Fibroblast of lung (primary cell): ENCODE data around the gene OR7G3. TPM values are rescaled to one million over a fixed set of nuclear protein-coding genes. Genes with fewer than 3 reads are reported as not detected.

Experiments used
- DNase-seq, 2 donors: peaks; one replicate each; pipeline versions ENCODE4 v3.0.0 to v3.0.0-alpha.2; 2010; ENCODE audit warnings: low read depth in 2 of 2
- H2AFZ ChIP-seq: 2 replicates; pipeline ENCODE4 v1.5.1; 2012; ENCODE audit warnings: low read length, control low read depth, inconsistent platforms
- H3K27ac ChIP-seq: 2 replicates; pipeline ENCODE4 v1.5.1; 2011; ENCODE audit warnings: low read length, control low read depth; ENCODE audit not compliant: insufficient read depth
- H3K27me3 ChIP-seq: 2 replicates; pipeline ENCODE4 v1.5.1; 2011; ENCODE audit warnings: mild to moderate bottlenecking, low read length; ENCODE audit not compliant: control insufficient read depth, insufficient read depth
- H3K36me3 ChIP-seq: 2 replicates; pipeline ENCODE4 v1.5.1; 2011; ENCODE audit warnings: low read length; ENCODE audit not compliant: control insufficient read depth, insufficient read depth
- H3K4me1 ChIP-seq: 2 replicates; pipeline ENCODE4 v1.5.1; 2011; ENCODE audit warnings: low read length; ENCODE audit not compliant: control insufficient read depth, insufficient read depth; ENCODE audit errors: extremely low read depth
- H3K4me2 ChIP-seq: 2 replicates; pipeline ENCODE4 v1.5.1; 2011; ENCODE audit warnings: low read length, control low read depth; ENCODE audit not compliant: insufficient read depth; ENCODE audit errors: extremely low read depth
- H3K4me3 ChIP-seq, 4 experiments: fragments of 200-600 bp in 1 of 4; sonication (generic) in 1 of 4; replicated peaks in 1 of 4; 2 replicates each; pipeline ENCODE4 v1.5.1; 2011 to 2016; ENCODE audit warnings: low read length in 4 of 4, low read depth in 3 of 4, mild to moderate bottlenecking in 3 of 4, control low read depth in 2 of 4, inconsistent platforms in 1 of 4, mixed read lengths in 1 of 4; ENCODE audit not compliant: insufficient read depth in 1 of 4; ENCODE audit errors: control extremely low read depth in 1 of 4
- H3K79me2 ChIP-seq: 2 replicates; pipeline ENCODE4 v1.5.1; 2012; ENCODE audit warnings: mild to moderate bottlenecking, low read length, inconsistent platforms; ENCODE audit not compliant: control insufficient read depth, insufficient read depth
- H3K9ac ChIP-seq: 2 replicates; pipeline ENCODE4 v1.5.1; 2011; ENCODE audit warnings: mild to moderate bottlenecking, low read length, control low read depth; ENCODE audit not compliant: insufficient read depth
- H3K9me3 ChIP-seq: 2 replicates; pipeline ENCODE4 v1.5.1; 2012; ENCODE audit warnings: low read depth, low read length; ENCODE audit not compliant: control insufficient read depth, insufficient read depth
- H4K20me1 ChIP-seq: 2 replicates; pipeline ENCODE4 v1.5.1; 2011; ENCODE audit warnings: low read length; ENCODE audit not compliant: control insufficient read depth, insufficient read depth; ENCODE audit errors: extremely low read depth
- EZH2 ChIP-seq: IDR thresholded peaks from 2 replicates; pipeline ENCODE4 v1.5.1; 2012; ENCODE audit warnings: low read length, control low read depth, mild to moderate bottlenecking; ENCODE audit errors: missing control alignments
- polyA plus RNA-seq, 2 donors: library from polyadenylated mRNA; depleted of rRNA in 1 of 2; stranded (reverse) in 1 of 2; unstranded in 1 of 2; fragments of >200 nt; gene quantifications; 2 replicates each; pipeline ENCODE4 v1.2.1, GENCODE V29; 2011 to 2012; ENCODE audit warnings: missing spikeins in 1 of 2
- total RNA-seq: library from RNA; depleted of rRNA; stranded (reverse); fragments of >200 nt; gene quantifications from 2 replicates; pipeline ENCODE4 v1.2.1, GENCODE V29; 2014
- TF ChIP-seq, protein P1 (sequence below), 2 donors: IDR thresholded peaks in 1 of 2; conservative IDR thresholded peaks in 1 of 2; 1 replicate in 1 of 2; 2 replicates in 1 of 2; pipeline ENCODE4 v1.5.1; 2011 to 2012; ENCODE audit warnings: low read length in 2 of 2, control low read depth in 1 of 2, inconsistent platforms in 1 of 2, low read depth in 1 of 2, mild to moderate bottlenecking in 1 of 2

Gene OR7G3
- total and polyA plus RNA-seq, 2 donors (not counting 1 experiment from before 2014, with no cell fraction given), result not detected

GRCh38 chr19:9151367-9151766 lies 24.6 kb upstream of the OR7G3 start:
- no peak overlapping the region for H3K9ac ChIP-seq
- no peaks in the 10 kb centered on the region for H3K9me3 ChIP-seq
- no peak overlapping the region for H3K27ac ChIP-seq
- no peaks in the 10 kb centered on the region for H3K27me3 ChIP-seq
- TF ChIP-seq, protein P1, sequence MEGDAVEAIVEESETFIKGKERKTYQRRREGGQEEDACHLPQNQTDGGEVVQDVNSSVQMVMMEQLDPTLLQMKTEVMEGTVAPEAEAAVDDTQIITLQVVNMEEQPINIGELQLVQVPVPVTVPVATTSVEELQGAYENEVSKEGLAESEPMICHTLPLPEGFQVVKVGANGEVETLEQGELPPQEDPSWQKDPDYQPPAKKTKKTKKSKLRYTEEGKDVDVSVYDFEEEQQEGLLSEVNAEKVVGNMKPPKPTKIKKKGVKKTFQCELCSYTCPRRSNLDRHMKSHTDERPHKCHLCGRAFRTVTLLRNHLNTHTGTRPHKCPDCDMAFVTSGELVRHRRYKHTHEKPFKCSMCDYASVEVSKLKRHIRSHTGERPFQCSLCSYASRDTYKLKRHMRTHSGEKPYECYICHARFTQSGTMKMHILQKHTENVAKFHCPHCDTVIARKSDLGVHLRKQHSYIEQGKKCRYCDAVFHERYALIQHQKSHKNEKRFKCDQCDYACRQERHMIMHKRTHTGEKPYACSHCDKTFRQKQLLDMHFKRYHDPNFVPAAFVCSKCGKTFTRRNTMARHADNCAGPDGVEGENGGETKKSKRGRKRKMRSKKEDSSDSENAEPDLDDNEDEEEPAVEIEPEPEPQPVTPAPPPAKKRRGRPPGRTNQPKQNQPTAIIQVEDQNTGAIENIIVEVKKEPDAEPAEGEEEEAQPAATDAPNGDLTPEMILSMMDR (conservative IDR thresholded peaks at IDR 0.05 in 1 of 2, IDR thresholded peaks at IDR 0.05 in 1 of 2; ENCODE audit: low read depth in 1 of 2, low read length in 2 of 2), result no peak
- no peak for TF ChIP-seq EZH2
- peaks cover 2% of the 10 kb centered on the region for H3K36me3 ChIP-seq
- H3K4me1 ChIP-seq, result no peaks in the 10 kb centered on the region
- DNase-seq, result no peak
- H2AFZ ChIP-seq, result no peak overlapping the region
- no peaks in the 10 kb centered on the region for H4K20me1 ChIP-seq
- H3K79me2 ChIP-seq, result peaks cover 64% of the 10 kb centered on the region
- H3K4me3 ChIP-seq, result no peak overlapping the region
- H3K4me2 ChIP-seq, result no peak overlapping the region

- H3K27me3 ChIP-seq, result no peaks in the 10 kb centered on the region
- H3K4me3 ChIP-seq, result no peak overlapping the region
- no peak overlapping the region for H3K4me2 ChIP-seq
- peaks cover 2% of the 10 kb centered on the region for H3K36me3 ChIP-seq
- H3K9ac ChIP-seq, result no peak overlapping the region
- peaks cover 66% of the 10 kb centered on the region for H3K79me2 ChIP-seq
- H3K4me1 ChIP-seq, result no peaks in the 10 kb centered on the region
- no peak for TF ChIP-seq EZH2
- TF ChIP-seq, protein P1 (conservative IDR thresholded peaks at IDR 0.05 in 1 of 2, IDR thresholded peaks at IDR 0.05 in 1 of 2; ENCODE audit: low read depth in 1 of 2, low read length in 2 of 2), result no peak
- H2AFZ ChIP-seq, result no peak overlapping the region
- no peak overlapping the region for H3K27ac ChIP-seq
- no peaks in the 10 kb centered on the region for H3K9me3 ChIP-seq
- DNase-seq, result no peak
- no peaks in the 10 kb centered on the region for H4K20me1 ChIP-seq
Observed at GRCh38 chr19:9150650-9151049, 23.9 kb upstream of the OR7G3 start.

- H3K79me2 ChIP-seq, result peaks cover 69% of the 10 kb centered on the region
- no peaks in the 10 kb centered on the region for H3K9me3 ChIP-seq
- peaks cover 2% of the 10 kb centered on the region for H3K36me3 ChIP-seq
- no peak overlapping the region for H3K27ac ChIP-seq
- no peaks in the 10 kb centered on the region for H4K20me1 ChIP-seq
- no peak overlapping the region for H3K4me2 ChIP-seq
- no peak overlapping the region for H2AFZ ChIP-seq
- no peaks in the 10 kb centered on the region for H3K27me3 ChIP-seq
- no peak overlapping the region for H3K9ac ChIP-seq
- H3K4me3 ChIP-seq, result no peak overlapping the region
- no peaks in the 10 kb centered on the region for H3K4me1 ChIP-seq
- DNase-seq, result no peak
- no peak for TF ChIP-seq EZH2
- TF ChIP-seq, protein P1 (conservative IDR thresholded peaks at IDR 0.05 in 1 of 2, IDR thresholded peaks at IDR 0.05 in 1 of 2; ENCODE audit: low read depth in 1 of 2, low read length in 2 of 2), result no peak
Observed at GRCh38 chr19:9149997-9150396, 23.2 kb upstream of the OR7G3 start.
